Lower leg skin (tissue), 3 donors: ENCODE measurements around the gene CACNG6.

Experiments used
- POLR2A ChIP-seq, 2 donors: fragments of 450-650 bp; IDR thresholded peaks; one replicate each; pipeline ENCODE4 v1.6.1; 2016 to 2017; ENCODE audit warnings: antibody characterized with exemption in 2 of 2, mild to moderate bottlenecking in 1 of 2, moderate library complexity in 1 of 2
- TF ChIP-seq, protein P1 (sequence below), 3 donors: fragments of 450-650 bp; IDR thresholded peaks; one replicate each; pipeline ENCODE4 v1.5.1; 2016; ENCODE audit warnings: antibody characterized with exemption in 3 of 3, mild to moderate bottlenecking in 3 of 3, moderate library complexity in 2 of 3

DNA sequence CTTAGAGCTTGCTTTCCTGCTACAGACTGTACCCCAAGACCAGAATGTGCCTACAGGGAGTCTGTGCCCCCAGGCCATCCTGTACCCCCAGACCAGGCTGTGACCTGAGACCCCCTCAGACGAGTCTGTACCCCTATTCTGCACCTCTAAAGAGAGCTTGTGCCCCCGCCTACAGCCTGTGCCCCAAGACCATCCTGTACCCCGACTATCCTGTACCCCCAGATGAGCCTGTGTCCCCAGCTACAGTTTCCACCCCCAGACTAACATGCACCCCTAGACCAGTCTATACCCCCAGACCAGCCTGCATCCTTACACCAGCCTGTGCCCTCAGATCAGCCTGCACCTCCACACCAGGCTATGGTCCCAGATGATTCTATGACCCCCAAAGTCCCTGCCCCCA is 2.0 kb downstream of the CACNG6 start:
- TF ChIP-seq POLR2A (IDR thresholded peaks at IDR 0.05), result no peak
- TF ChIP-seq, protein P1, sequence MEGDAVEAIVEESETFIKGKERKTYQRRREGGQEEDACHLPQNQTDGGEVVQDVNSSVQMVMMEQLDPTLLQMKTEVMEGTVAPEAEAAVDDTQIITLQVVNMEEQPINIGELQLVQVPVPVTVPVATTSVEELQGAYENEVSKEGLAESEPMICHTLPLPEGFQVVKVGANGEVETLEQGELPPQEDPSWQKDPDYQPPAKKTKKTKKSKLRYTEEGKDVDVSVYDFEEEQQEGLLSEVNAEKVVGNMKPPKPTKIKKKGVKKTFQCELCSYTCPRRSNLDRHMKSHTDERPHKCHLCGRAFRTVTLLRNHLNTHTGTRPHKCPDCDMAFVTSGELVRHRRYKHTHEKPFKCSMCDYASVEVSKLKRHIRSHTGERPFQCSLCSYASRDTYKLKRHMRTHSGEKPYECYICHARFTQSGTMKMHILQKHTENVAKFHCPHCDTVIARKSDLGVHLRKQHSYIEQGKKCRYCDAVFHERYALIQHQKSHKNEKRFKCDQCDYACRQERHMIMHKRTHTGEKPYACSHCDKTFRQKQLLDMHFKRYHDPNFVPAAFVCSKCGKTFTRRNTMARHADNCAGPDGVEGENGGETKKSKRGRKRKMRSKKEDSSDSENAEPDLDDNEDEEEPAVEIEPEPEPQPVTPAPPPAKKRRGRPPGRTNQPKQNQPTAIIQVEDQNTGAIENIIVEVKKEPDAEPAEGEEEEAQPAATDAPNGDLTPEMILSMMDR (IDR thresholded peaks at IDR 0.05), result no peak
